ENCODE data around the gene ABTB2.

DNA sequence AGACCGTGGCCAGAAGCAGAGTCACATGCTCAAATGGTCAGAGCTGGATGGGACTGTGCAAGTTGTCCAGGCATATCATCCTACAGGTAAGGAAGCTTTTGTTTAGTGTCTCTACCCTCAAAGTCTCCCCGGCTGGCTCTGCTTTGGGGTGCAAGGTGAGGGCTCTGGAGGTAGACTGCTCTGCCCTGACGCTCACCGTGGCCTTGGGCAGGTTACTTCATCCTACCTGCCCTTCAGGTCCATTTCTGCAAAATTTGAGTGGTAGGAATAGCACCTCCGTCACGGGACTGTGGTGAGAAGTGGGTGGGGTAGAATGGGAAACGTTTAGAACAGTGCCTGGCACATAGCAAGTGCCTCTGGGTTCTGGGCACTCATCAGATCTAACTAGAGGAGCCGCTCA is 210.2 kb downstream of the ABTB2 start:
- no peak for TF ChIP-seq CTCF (IDR thresholded peaks at IDR 0.05; ENCODE audit: control extremely low read depth in 1 of 3, insufficient read depth in 1 of 3, low read depth in 1 of 3, low read length in 3 of 3)
- TF ChIP-seq YY1 (IDR thresholded peaks at IDR 0.05; ENCODE audit: low read depth, low read length): no peak
